GM23338 (cell line): ENCODE data around the gene HMCN2.

Source experiments
- ZNF114 ChIP-seq: fragments of 250-450 bp; sonication (Bioruptor Pico); IDR thresholded peaks from 2 replicates; pipeline ENCODE4 v1.5.0; 2020; ENCODE audit warnings: mild to moderate bottlenecking, moderate library complexity
- TF ChIP-seq, protein P1 (sequence below), 2 experiments: fragments of 200-600 bp in 1 of 2; sonication (generic) in 1 of 2; conservative IDR thresholded peaks; 2 replicates each; pipeline versions ENCODE4 v1.5.1 to v1.6.1; 2016 to 2017; ENCODE audit warnings: antibody characterized with exemption in 2 of 2, low read depth in 2 of 2, mild to moderate bottlenecking in 2 of 2, moderate library complexity in 1 of 2

DNA sequence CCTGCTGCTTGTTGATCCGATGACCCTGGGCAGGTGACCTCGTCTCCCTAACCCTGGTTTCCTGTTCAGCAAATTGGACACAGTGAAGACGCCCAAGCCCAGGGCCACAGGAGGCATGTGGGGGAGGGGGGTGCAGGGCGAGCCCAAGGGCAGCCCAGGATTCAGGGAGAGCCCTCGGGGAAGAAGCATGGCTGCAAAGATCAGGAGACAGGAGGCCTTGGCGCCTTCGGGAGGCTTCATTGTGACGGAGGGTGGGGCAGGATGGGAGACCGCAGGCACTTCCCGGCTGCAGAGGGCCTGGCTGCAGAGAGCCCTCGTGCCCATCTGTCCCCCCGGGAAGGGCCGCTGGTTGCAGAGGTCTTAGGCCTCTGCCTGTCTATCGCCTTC lies 185.4 kb downstream of the HMCN2 start:
- TF ChIP-seq, protein P1, sequence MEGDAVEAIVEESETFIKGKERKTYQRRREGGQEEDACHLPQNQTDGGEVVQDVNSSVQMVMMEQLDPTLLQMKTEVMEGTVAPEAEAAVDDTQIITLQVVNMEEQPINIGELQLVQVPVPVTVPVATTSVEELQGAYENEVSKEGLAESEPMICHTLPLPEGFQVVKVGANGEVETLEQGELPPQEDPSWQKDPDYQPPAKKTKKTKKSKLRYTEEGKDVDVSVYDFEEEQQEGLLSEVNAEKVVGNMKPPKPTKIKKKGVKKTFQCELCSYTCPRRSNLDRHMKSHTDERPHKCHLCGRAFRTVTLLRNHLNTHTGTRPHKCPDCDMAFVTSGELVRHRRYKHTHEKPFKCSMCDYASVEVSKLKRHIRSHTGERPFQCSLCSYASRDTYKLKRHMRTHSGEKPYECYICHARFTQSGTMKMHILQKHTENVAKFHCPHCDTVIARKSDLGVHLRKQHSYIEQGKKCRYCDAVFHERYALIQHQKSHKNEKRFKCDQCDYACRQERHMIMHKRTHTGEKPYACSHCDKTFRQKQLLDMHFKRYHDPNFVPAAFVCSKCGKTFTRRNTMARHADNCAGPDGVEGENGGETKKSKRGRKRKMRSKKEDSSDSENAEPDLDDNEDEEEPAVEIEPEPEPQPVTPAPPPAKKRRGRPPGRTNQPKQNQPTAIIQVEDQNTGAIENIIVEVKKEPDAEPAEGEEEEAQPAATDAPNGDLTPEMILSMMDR (conservative IDR thresholded peaks at IDR 0.05; ENCODE audit: low read depth in 2 of 2): no peak
- no peak for TF ChIP-seq ZNF114 (CRISPR knock-in tag)
